Umbilical cord (tissue), 2 donors: ENCODE data around the gene PLA1A. TPM values are rescaled to one million over a fixed set of nuclear protein-coding genes. Genes with fewer than 3 reads are reported as not detected.
"Not testable (repeated sequence)": the region's sequence is repeated elsewhere in the genome, so short reads cannot be mapped to it uniquely, and the experiment has no call there.

Experiments used
- DNase-seq: peaks from one replicate; pipeline ENCODE4 v3.0.0-alpha.2; 2015; ENCODE audit warnings: low spot score
- total RNA-seq: library from RNA; depleted of rRNA; stranded (reverse); fragments of >200 nt; gene quantifications from one replicate; pipeline ENCODE4 v1.2.3, GENCODE V29; 2014; ENCODE audit warnings: low replicate concordance; ENCODE audit not compliant: insufficient read depth

The PLA1A gene
- total RNA-seq, 1 donor from 2014 or later = not detected

DNA sequence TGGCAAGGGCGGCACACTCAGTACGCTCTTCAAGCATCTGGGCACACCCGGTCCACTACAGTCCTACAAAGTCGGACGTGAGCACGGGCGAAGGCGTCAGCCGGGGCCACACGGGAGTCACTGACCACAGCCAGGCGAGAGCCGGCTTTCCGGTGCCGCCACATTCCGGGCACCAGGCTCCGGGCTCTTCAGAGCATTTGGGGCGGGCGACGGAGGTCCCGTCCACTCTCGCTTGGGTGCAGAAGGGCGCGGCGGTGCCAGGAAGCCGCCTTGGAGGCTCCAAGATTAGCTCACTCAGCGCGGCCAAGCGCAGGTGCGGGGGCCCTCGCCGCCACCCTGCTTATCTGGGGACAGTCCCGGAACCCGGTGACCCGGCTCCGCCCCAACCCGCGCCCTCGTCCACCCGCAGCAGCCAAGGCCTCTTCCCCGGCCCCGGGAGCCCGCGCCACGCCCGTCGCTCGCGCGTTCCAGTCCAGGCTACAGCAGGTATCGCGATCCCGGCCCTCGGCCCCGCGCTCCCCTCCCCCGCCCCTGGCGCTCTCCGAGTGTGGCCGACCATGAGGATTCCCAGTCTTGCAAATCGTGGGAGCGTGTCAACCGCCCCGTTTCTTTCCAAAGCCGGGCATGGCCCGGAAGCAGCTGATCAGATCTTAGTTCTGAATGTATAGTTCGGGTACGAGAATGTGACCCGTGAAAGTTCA is 18.2 kb upstream of the PLA1A start, which contains the start of gene ADPRH:
Gene ADPRH, plus strand, starts transcription at position 127 of the 701 bp plus-strand sequence. CDS start 2,678 bp downstream, outside the sequence.
- DNase-seq = peak; percentile 74

GRCh38 chr3:119580067-119580760 is 17.5 kb upstream of the PLA1A start:
- peak; percentile 66 for DNase-seq

DNA sequence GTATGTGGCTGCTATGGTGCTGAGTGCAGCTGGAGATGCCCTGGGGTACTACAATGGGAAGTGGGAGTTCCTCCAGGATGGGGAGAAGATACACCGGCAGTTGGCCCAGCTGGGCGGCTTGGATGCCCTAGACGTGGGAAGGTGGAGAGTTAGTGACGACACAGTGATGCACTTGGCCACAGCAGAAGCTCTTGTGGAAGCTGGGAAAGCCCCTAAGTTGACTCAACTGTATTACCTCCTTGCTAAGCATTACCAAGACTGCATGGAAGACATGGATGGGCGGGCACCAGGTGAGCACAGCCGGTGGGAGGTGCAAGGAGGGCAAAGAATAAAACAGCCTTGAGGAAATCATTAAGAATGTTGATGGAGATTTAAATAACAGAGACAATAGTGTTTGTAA is 15.5 kb upstream of the PLA1A start:
- no peak for DNase-seq

- DNase-seq = no peak
These were observed 12.5 kb upstream of the PLA1A start for GRCh38 chr3:119585208-119585607.

DNA sequence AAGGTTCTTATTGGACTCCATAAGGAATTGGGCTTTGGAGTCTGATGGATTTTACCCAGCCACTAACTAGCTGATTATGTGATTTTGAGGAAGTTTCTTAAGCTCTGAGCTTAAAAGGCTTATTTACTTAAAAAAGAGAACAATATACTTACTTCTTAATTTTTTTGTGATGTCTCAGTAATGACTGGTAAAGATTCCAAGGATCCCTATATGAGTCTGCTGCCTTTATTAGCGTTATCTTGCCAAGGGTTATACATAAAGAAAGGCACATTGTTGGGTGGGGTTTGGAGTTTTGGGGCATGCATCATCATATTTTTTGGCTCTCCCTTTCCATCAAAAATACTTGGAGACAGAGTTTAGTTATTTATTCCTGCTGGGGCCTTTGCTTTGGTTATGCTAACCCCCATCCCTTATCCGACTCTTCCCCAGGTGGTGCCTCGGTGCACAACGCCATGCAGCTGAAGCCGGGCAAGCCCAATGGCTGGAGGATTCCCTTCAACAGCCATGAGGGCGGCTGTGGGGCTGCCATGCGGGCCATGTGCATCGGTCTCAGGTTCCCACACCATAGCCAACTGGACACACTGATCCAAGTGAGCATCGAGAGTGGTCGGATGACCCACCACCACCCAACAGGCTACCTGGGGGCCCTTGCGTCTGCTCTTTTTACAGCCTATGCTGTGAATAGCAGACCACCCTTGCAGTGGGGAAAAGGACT is 11.7 kb upstream of the PLA1A start:
- no peak for DNase-seq

DNA sequence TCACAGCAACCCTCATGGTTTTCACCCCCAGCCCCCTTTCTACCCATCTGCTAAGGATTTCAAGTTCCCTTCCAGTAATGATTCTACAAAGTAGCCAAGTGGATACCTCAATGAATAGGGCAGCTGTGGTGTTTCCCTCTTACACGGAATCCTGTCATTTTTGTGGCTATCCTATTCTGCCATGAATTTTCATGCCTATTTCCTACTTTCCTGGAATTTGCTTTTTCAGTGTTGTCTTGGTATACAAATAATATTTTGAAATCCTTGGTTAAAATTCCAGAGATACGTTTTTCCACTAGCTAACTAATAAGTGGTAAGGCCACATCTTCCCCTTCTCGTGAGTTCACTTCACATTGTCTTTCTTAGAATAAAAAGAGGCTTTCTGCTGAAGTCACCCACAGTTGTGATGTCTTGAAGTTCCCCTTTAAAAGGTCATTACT is 10.9 kb upstream of the PLA1A start:
- DNase-seq = no peak

- no peak for DNase-seq
These were observed 9.6 kb upstream of the PLA1A start for GRCh38 chr3:119588112-119588511.

DNA sequence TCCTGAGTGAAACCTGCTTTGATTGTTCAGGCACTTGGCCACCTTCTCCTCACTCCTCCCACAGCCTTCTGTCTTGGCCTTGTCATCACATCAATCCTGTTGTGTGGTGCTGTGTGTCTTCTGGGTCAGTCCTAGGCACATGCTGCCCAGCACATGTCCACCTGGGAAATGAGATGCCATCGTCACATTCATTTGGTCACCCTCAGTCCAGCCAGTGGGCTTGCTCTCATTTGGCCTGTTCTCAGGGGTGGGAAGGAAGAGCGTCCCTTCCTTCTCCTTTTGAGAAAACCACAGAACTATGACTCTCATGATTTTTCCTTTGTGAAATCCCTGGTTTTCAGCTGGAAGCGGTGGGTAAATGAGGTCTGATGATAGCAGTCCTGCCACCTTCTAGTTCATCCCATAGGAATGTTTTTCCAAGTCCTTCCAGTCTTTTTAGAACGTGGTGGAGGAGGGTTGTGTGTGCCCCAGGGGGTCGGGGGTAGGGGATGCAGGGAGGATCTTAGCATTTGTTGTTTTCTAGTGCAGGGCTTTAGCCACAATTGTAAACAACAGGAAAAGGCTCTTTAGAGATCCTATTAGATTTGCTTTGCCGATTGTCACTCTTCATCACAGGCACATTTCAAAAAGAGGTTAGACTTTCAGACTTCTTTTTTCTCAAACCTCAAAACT is 8.4 kb upstream of the PLA1A start:
- DNase-seq = no peak

- no peak for DNase-seq
These were observed 7.0 kb upstream of the PLA1A start for GRCh38 chr3:119590706-119591105.

DNA sequence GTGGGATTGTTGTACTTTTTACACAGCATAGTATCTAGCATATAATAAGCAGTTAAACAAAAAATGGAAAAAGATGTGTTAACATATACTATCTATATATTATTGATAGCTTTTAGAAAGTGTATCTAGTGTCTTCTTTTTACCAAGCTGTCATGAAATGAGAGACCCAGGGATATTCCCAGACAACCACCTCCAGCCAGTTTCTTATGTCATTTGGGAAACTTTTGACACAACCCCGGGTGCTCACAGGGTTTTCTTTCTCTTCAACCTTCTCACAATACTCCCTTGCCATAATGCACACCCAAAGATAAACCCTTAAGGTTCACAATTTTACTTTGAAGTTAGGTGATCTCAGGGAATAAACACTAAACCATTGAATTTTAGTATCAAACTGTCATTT is 4.8 kb upstream of the PLA1A start:
- DNase-seq = no peak

DNA sequence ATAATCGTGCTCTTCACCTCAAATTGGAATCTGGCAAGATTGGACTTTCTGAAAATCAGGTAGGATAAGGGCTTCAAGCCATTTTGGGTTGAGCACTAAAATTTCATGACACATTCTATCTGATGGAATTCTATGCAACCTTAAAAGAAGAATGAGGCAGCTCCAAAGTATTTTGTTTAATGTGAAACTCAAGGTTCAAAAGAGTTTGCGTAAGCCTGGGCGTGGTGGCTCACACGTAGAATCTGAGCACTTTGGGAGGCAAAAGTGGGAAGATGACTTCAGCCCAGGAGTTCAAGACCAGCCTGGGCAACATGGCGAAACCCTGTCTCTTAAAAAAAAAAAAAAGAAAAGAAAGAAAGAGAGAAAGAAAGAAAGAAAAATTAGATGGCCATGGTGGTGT is 3.6 kb upstream of the PLA1A start:
- DNase-seq = no peak

- DNase-seq = not testable (repeated sequence)
These were observed 2.8 kb upstream of the PLA1A start for GRCh38 chr3:119594929-119595328.

DNA sequence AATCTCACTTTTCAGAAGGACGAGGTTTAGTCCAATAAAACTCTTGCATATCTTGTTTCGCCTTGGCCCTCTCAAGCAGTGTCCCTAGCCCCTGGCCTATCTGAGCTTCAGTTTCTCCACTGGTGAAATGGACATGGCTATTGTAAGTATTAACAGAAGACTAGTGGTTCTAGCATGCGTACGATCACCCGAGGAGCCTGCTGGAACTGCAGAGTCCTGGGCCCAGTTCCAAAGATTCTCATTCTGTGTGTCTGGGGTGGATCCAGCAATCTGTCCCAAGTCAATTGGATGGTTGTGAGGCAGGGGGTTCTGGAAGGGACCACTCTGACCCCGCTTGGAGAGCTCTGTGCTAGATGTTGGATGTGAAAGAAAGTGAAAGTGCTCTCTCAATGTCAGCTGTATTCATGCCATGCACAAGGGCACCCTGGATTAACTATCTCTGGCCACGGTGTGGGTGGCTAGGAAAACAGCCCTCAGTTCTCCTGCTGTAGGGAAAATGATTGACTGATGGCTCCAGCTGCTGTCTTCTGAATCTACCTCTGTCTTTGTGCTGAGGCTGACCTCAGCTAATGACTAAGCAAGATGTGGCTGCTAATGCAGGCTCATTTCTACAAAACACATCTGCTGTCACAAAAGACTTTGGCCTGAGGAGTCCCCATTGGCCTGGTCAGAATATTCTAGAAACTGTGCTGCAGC is 1.9 kb upstream of the PLA1A start:
- DNase-seq = no peak

DNA sequence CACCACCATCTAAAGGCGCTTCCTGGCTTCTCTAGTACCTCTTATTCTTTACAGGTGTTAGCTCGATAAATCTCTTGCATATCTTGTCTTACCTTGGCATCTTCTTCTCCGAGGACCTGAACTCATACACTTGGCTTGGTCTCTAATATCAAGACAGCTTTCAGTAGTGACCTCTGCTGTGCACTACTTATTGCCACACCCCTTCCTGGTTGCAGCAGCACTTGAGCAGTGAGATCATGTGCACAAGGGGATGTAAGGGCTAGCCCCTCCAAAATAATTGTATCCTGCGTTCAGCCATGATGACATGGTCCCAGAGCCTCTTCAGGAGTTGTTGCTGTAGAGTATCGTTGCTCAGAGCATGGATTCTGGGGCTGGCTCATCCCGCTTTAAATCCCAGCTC is 1.3 kb upstream of the PLA1A start:
- DNase-seq = no peak

- DNase-seq = no peak
These were observed 869 bp downstream of the PLA1A start for GRCh38 chr3:119598410-119599098.

GRCh38 chr3:119599558-119600174 is 2.0 kb downstream of the PLA1A start:
- no peak for DNase-seq

GRCh38 chr3:119600732-119601131 is 3.0 kb downstream of the PLA1A start:
- DNase-seq = no peak

DNA sequence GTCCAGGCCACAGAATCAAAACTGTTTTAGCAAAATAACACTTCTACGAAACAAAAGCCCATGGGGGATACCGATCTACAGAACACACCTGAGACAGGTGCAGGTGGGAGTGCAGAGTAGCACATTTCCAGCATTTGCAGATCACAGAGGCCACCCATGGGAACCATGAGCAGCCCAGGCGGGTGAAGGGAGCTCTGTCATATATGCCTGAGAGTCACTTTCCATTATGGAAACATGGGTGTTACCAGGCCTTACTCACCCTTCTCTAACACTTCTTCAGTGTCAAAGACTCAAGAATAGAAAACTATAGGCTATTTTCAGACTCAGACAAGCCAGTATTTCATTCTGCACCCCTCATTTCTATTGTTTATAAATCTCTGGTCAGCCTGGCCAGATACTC is 3.5 kb downstream of the PLA1A start:
- no peak for DNase-seq

DNA sequence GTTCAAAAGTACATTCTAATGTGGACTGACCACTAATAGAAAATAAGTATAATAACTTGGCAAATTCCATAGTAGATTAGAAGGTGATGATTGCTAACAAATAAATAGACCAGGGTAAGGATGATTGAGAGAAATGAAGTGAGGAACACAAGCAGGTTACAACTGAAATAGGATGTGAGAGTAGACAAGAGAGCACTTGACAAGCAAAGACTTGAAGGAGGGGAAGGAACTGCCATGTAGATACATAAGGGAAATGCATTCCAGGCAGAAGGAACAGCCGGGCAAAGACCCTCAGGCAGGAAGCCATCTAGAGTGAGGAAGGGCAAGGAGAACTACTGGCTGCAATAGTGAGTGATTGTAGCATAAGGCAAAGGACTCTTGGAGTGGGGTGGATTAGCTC is 5.0 kb downstream of the PLA1A start:
- DNase-seq = no peak

DNA sequence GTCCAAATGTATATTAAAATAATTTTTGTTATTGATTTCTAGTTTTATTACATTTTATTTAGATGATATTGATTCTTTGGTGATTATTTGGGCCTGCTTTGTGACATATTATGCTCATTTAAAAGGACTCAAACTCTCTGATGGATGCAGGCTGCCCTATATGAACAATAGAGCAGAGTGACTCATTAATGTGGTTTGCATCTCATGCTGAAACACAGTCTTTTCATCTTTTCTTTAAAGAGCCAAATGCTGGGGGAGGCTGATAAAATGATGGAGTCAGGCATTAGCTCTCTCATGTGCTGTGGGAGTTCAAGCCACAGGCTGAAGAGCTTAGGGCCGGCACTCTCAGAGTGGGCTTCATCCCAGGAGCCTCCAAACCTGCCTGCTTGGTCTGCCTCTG is 7.2 kb downstream of the PLA1A start:
- DNase-seq = no peak
